Measurements from ENCODE around the gene COL4A5.

COL4A5 gene

DNA sequence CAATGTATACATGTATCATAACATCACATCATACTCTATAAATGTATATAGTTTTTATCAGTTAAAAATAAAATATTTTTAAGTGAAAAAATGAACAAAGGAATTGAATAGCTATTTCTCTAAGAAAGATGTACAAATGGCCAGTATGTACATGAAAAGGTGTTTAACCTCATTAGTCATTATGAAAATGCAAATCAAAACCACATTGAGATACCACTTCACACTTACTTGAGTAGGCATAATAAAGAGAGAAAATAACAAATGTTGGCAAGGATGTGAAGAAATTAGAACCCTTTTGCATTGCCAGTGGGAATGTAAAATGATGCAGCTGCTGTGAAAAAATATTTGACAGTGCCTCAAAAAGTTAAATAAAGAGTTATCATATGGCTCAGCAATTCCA is 201.2 kb downstream of the COL4A5 start:
- in situ Hi-C loops (cut with MboI; ENCODE audit: low sequenced_read_pairs) = no loop called here

DNA sequence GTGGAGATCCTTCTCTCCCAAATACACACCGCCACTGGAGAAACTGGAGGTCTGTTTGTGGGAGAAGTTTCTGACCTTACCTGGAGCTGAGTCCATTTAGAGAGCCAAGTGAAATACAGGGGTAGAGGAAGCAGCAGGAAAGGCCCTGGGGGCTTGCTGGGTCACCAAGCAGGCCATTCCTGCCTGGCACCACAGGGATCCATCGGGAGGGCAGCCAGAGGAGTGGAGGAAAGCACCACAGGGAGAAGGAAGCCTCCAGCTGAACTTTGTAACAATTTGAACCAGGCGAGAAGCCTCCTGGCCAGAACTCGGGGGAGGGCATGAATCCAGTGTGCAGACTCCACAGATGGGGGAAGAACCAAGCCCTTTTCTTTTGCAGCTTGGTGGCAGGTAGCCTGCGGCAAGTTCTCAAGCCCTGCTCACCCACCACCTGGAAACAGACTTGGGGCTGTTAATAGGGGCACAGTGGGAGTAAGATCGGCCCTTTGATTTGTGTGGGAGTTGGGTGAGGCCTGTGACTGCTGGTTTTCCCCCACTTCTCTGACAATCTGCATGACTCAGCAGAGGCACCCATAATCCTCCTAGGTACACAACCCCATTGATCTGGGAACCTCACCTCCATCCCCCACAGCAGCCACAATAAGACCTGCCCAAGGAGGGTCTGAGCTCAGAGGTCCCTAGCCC is 202.1 kb downstream of the COL4A5 start:
- in situ Hi-C loops (cut with MboI; ENCODE audit: low sequenced_read_pairs) = no loop called here

GRCh38 chrX:108642273-108642628 is 202.6 kb downstream of the COL4A5 start:
- in situ Hi-C loops (cut with MboI; ENCODE audit: low sequenced_read_pairs) = no loop called here

GRCh38 chrX:108664701-108665100 is 225.1 kb downstream of the COL4A5 start:
- in situ Hi-C loops (cut with MboI; ENCODE audit: low sequenced_read_pairs) = no loop called here

GRCh38 chrX:108666101-108666500 is 226.5 kb downstream of the COL4A5 start:
- in situ Hi-C loops (cut with MboI; ENCODE audit: low sequenced_read_pairs) = no loop called here

DNA sequence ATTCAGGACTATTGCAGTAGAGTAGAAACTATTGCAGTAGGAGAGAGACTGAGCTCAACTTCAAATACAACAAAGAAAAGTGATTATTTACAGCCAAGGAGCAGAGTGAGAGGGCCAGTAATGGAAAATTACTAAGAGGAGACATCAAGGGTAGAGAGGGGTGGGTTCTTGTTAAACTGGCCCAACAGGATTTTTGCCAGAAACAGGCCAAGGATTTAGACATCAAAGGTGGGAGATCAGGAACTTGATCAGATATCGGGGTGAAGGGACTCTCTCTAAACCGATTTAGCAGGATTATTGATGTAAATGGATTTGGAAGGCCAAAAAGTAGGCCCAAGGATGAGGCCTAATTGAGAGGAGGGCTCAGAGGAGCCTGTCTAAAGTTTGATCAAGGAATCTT is 231.9 kb downstream of the COL4A5 start:
- in situ Hi-C loops (cut with MboI; ENCODE audit: low sequenced_read_pairs) = no loop called here

DNA sequence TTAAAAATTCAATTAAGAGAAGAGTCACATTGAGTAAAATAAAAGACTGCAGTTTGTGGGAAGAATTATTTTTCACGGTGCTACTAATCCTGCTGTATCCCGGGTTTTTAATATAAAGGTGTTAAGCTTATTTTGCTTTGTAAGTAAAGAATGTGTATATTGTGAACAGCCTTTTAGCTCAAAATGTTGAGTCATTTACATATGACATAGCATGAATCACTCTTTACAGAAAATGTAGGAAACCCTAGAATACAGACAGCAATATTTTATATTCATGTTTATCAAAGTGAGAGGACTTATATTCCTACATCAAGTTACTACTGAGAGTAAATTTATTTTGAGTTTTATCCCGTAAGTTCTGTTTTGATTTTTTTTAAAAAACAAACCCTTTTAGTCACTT is 257.1 kb downstream of the COL4A5 start:
- in situ Hi-C loops (cut with MboI; ENCODE audit: low sequenced_read_pairs) = no loop called here

DNA sequence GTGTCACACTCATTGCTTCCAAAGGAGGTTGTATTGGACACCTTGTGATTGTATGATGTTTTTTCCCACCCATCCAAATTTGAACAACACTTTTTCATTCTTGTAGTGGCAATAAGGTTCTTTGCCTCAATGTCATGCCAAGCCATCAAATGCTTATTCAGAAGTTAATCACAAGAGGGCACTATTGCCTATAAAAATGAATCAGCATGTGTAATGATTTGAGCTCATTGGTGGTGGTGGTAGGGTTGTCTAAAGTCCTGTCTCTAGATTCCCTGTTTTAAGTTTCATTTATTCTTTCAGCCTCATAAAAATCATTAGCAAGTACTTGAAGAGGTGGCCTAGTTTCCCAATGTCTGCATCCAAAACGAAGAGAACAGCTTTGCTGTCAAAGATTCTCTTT is 259.7 kb downstream of the COL4A5 start:
- in situ Hi-C loops (cut with MboI; ENCODE audit: low sequenced_read_pairs) = no loop called here

GRCh38 chrX:108701633-108702032 is 262.0 kb downstream of the COL4A5 start:
- in situ Hi-C loops (cut with MboI; ENCODE audit: low sequenced_read_pairs) = no loop called here

GRCh38 chrX:108702530-108702929 is 262.9 kb downstream of the COL4A5 start:
- in situ Hi-C loops (cut with MboI; ENCODE audit: low sequenced_read_pairs) = no loop called here

GRCh38 chrX:108704839-108705238 is 265.2 kb downstream of the COL4A5 start:
- in situ Hi-C loops (cut with MboI; ENCODE audit: low sequenced_read_pairs) = no loop called here

DNA sequence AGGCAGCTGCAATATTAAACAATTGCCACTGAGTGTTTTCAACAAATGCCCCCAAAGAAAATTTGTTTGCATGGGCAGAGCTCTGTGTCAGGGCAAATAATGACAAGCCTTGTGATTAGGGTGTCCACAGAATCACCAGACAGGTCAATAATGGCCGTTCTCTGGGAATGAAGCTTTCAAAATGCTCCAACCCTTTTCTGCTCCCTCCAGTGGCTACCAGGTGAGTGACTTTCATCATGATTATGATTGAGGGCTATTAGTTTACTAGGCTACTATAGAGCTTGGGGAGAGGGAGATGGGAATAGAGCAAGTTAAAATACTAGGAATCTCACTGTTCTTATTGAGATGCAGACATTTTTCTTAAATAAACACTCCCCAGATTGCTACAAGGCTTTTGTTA is 273.2 kb downstream of the COL4A5 start:
- in situ Hi-C loops (cut with MboI; ENCODE audit: low sequenced_read_pairs) = no loop called here

- in situ Hi-C loops (cut with MboI; ENCODE audit: low sequenced_read_pairs) = no loop called here
These were observed 282.9 kb downstream of the COL4A5 start for GRCh38 chrX:108722561-108722960.

DNA sequence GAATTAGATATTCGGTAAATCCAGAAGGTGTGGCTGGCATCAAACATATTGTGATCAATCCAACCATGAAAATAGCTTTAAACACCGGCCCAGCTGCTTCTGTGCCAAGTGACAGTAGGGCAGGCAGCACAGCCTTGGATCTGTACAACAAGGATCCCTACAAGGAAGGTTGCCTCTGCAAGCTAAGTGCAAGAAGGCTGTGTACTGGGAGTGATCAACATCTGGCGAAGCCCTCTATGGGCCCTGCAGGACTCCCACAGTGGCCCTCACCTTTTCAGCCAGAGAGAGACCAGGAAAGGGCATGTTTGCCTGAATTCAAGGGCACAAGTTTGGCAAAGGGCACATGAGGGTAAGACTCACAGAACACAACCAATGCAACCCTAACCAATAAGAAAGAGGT is 287.1 kb downstream of the COL4A5 start:
- in situ Hi-C loops (cut with MboI; ENCODE audit: low sequenced_read_pairs) = no loop called here

DNA sequence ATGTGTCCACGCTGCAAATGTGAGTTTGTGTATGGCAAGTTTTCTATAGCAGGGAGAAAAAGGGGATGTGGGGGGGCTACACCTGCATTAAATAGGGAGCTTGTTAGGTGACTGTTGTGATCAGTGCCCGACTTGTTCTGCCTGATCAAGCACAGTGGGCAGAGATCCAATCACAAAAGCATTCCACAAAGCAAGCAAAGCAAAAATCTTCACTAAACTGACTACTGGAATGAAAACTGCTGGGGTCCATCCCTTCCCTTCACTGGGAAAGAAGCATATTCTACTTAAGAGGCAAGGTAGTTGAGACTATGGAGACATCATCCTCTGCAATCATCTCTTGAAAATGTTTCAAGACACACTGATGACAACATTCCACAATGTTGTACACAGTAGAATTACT is 291.5 kb downstream of the COL4A5 start:
- in situ Hi-C loops (cut with MboI; ENCODE audit: low sequenced_read_pairs) = no loop called here

- in situ Hi-C loops (cut with MboI; ENCODE audit: low sequenced_read_pairs) = no loop called here
These were observed 293.1 kb downstream of the COL4A5 start for GRCh38 chrX:108732630-108733321.

DNA sequence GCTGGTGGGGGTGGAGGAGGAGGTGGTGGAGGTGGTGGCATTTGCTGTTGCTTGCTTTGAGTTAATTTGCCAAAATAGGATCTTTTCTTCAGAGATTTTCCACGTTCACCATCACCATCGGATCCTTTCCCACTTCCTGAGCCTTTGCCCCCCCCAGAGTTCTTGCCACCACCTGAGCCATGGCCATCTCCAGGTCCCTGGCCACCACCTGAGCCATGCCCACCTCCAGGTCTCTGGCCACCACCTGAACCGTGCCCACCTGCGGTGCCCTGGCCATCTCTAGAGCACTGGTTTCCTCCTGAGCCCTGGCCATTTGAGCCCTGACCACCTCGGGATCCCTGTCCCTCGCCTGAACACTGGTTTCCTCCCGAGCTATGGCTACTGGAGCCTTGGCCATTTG is 294.8 kb downstream of the COL4A5 start:
- in situ Hi-C loops (cut with MboI; ENCODE audit: low sequenced_read_pairs) = no loop called here

GRCh38 chrX:108735091-108735678 is 295.5 kb downstream of the COL4A5 start:
- in situ Hi-C loops (cut with MboI; ENCODE audit: low sequenced_read_pairs) = no loop called here

- in situ Hi-C loops (cut with MboI; ENCODE audit: low sequenced_read_pairs) = no loop called here
These were observed 296.3 kb downstream of the COL4A5 start for GRCh38 chrX:108735679-108736508.

- in situ Hi-C loops (cut with MboI; ENCODE audit: low sequenced_read_pairs) = no loop called here
These were observed 297.2 kb downstream of the COL4A5 start, which contains the start of gene IRS4 for GRCh38 chrX:108736509-108737479. IRS4 (minus strand) TSS chrX:108736563.
